ENCODE data around the gene CMPK2. TPM values are rescaled to one million over a fixed set of nuclear protein-coding genes. Genes with fewer than 3 reads are reported as not detected.

Gene CMPK2
- total and polyA plus RNA-seq, 8 donors, result 2.4 to 11.7 (median 4.7) TPM

GRCh38 chr2:6833300-6833604 is 32.5 kb downstream of the CMPK2 start:
- intact Hi-C loops (cut with DNase I; ENCODE audit: low total_unique reads), result no loop called here
- no peaks in the 10 kb centered on the region for H3K27me3 ChIP-seq
- no peak for TF ChIP-seq CTCF (IDR thresholded peaks at IDR 0.05)
- no peak for TF ChIP-seq POLR2AphosphoS5 (IDR thresholded peaks at IDR 0.05)
- no peak for TF ChIP-seq EP300 (IDR thresholded peaks at IDR 0.05)
- no peak for TF ChIP-seq POLR2A (IDR thresholded peaks at IDR 0.05)
- H3K4me3 ChIP-seq, result no peak overlapping the region
- no peak overlapping the region for H3K27ac ChIP-seq
- no peaks in the 10 kb centered on the region for H3K36me3 ChIP-seq
- peaks cover 0 to 39% (median 12%) of the 10 kb centered on the region in 4 donors for H3K9me3 ChIP-seq
- peaks cover 0 to 2% (median 0%) of the 10 kb centered on the region in 4 donors for H3K4me1 ChIP-seq
- 86 to 100% (median 94%) methylated on average over 2 of the region's 2 CpGs for WGBS, 5 donors
- no peak for DNase-seq

GRCh38 chr2:6832596-6833299 is 33.0 kb downstream of the CMPK2 start:
- Histone ChIP-seq H3K9me3 (peaks cover 0 to 37% (median 12%) of the 10 kb centered on the region in 4 donors), H3K27ac (no peak overlapping the region), H3K4me1 (peaks cover 0 to 7% (median 0%) of the 10 kb centered on the region in 4 donors), H3K4me3 (no peak overlapping the region), H3K27me3 (no peaks in the 10 kb centered on the region), H3K36me3 (no peaks in the 10 kb centered on the region)
- intact Hi-C loops (cut with DNase I; ENCODE audit: low total_unique reads), result no loop called here
- no peak for TF ChIP-seq POLR2A (IDR thresholded peaks at IDR 0.05)
- TF ChIP-seq CTCF (IDR thresholded peaks at IDR 0.05), result no peak
- TF ChIP-seq EP300 (IDR thresholded peaks at IDR 0.05), result no peak
- TF ChIP-seq POLR2AphosphoS5 (IDR thresholded peaks at IDR 0.05), result no peak
- WGBS, 5 donors, result 63 to 87% (median 73%) methylated on average over 2 of the region's 2 CpGs
- DNase-seq, result no peak

GRCh38 chr2:6831229-6831628 is 34.5 kb downstream of the CMPK2 start:
- Histone ChIP-seq H3K27ac (no peak overlapping the region), H3K9me3 (peaks cover 0 to 33% (median 12%) of the 10 kb centered on the region in 4 donors), H3K4me1 (peaks cover 0 to 8% (median 0%) of the 10 kb centered on the region in 4 donors), H3K4me3 (no peak overlapping the region), H3K27me3 (no peaks in the 10 kb centered on the region), H3K36me3 (no peaks in the 10 kb centered on the region)
- intact Hi-C loops (cut with DNase I; ENCODE audit: low total_unique reads), result no loop called here
- no peak for DNase-seq
- TF ChIP-seq EP300 (IDR thresholded peaks at IDR 0.05), result no peak
- no peak for TF ChIP-seq POLR2AphosphoS5 (IDR thresholded peaks at IDR 0.05)
- no peak for TF ChIP-seq POLR2A (IDR thresholded peaks at IDR 0.05)
- TF ChIP-seq CTCF (IDR thresholded peaks at IDR 0.05), result no peak
- WGBS, 5 donors, result 62 to 81% (median 75%) methylated on average over 1 of the region's 1 CpG

GRCh38 chr2:6828299-6828584 is 37.5 kb downstream of the CMPK2 start:
- peaks cover 0 to 8% (median 0%) of the 10 kb centered on the region in 4 donors for H3K4me1 ChIP-seq

More at GRCh38 chr2:6828299-6828584, 37.5 kb downstream of the CMPK2 start:
- H3K36me3 ChIP-seq, result no peaks in the 10 kb centered on the region
- H3K27ac ChIP-seq, result no peak overlapping the region
- intact Hi-C loops (cut with DNase I; ENCODE audit: low total_unique reads), result no loop called here
- WGBS, 5 donors, result 6 to 14% (median 9%) methylated on average over 2 of the region's 2 CpGs
- H3K27me3 ChIP-seq, result no peaks in the 10 kb centered on the region
- H3K9me3 ChIP-seq, result peaks cover 0 to 16% (median 8%) of the 10 kb centered on the region in 4 donors
- TF ChIP-seq POLR2A (IDR thresholded peaks at IDR 0.05) (no peak), CTCF (IDR thresholded peaks at IDR 0.05) (peak in 2 of 7 experiments; percentile 31 to 33)
- peak in 1 of 2 donors; percentile 77 for DNase-seq
- no peak overlapping the region for H3K4me3 ChIP-seq
